ENCODE results near the gene SPIN1. TPM values are rescaled to one million over a fixed set of nuclear protein-coding genes. Genes with fewer than 3 reads are reported as not detected.
A peak's percentile ranks its signal among the peaks of the same experiment; 100 is the strongest.

SPIN1 gene
- total RNA-seq, 1 experiment from 2014 or later: 46.2 TPM

GRCh38 chr9:88523056-88523455 is 134.8 kb downstream of the SPIN1 start:
- Histone ChIP-seq H4K20me1 (ENCODE audit: low read length) (no peaks in the 10 kb centered on the region), H3K4me3 (ENCODE audit: low read length) (no peak overlapping the region), H3K36me3 (ENCODE audit: low read depth, low read length) (no peaks in the 10 kb centered on the region), H3K4me2 (ENCODE audit: low read length) (no peak overlapping the region), H3K9ac (ENCODE audit: low read length) (no peak overlapping the region), H3K9me2 (replicated peaks; ENCODE audit: low read length) (no peaks in the 10 kb centered on the region), H3K9me3 (ENCODE audit: low read length) (no peaks in the 10 kb centered on the region), H3K27me3 (ENCODE audit: low read length) (no peaks in the 10 kb centered on the region), H3K4me1 (ENCODE audit: insufficient read depth, low read length) (peaks cover 8% of the 10 kb centered on the region), H3F3A (ENCODE audit: low read length, unreplicated experiment) (no peaks in the 10 kb centered on the region), H2AFZ (ENCODE audit: low read length) (no peak overlapping the region), H3K27ac (ENCODE audit: low read length) (no peak overlapping the region), H3K79me2 (ENCODE audit: low read length) (no peaks in the 10 kb centered on the region)
- ATAC-seq (peak; percentile 33; the same call in 1 of the 2 replicates), DNase-seq (peak; percentile 52)
- POLR2A ChIA-PET (ENCODE audit: unreplicated experiment): no interaction called here
- BruUV-seq (replicated peaks): no TSS peak
- CTCF ChIA-PET: no interaction called here
- TF ChIP-seq CTCF (conservative IDR thresholded peaks at IDR 0.05; ENCODE audit: low read depth, low read length) (no peak), EZH2phosphoT487 (IDR thresholded peaks at IDR 0.05; ENCODE audit: borderline replicate concordance, low read length) (no peak), EZH2 (IDR thresholded peaks at IDR 0.05; ENCODE audit: low read length, unreplicated experiment) (no peak)
- intact Hi-C loops (cut with micrococcal nuclease): no loop called here

GRCh38 chr9:88524911-88525310 is 136.7 kb downstream of the SPIN1 start:
- no TSS peak for BruUV-seq (replicated peaks)

More at GRCh38 chr9:88524911-88525310, 136.7 kb downstream of the SPIN1 start:
- no peak overlapping the region for H3K9ac ChIP-seq (ENCODE audit: low read length)
- CTCF ChIA-PET: no interaction called here
- DNase-seq (no peak), ATAC-seq (no peak)
- H3K9me3 ChIP-seq (ENCODE audit: low read length): no peaks in the 10 kb centered on the region
- H4K20me1 ChIP-seq (ENCODE audit: low read length): no peaks in the 10 kb centered on the region
- POLR2A ChIA-PET (ENCODE audit: unreplicated experiment): no interaction called here
- H3K9me2 ChIP-seq (replicated peaks; ENCODE audit: low read length): no peaks in the 10 kb centered on the region
- no peak overlapping the region for H3K4me3 ChIP-seq (ENCODE audit: low read length)
- TF ChIP-seq EZH2 (IDR thresholded peaks at IDR 0.05; ENCODE audit: low read length, unreplicated experiment): no peak
- TF ChIP-seq EZH2phosphoT487 (IDR thresholded peaks at IDR 0.05; ENCODE audit: borderline replicate concordance, low read length): no peak
- no peak for TF ChIP-seq CTCF (conservative IDR thresholded peaks at IDR 0.05; ENCODE audit: low read depth, low read length)
- H2AFZ ChIP-seq (ENCODE audit: low read length): no peak overlapping the region
- intact Hi-C loops (cut with micrococcal nuclease): no loop called here
- H3K4me2 ChIP-seq (ENCODE audit: low read length): no peak overlapping the region
- peaks cover 16% of the 10 kb centered on the region for H3K4me1 ChIP-seq (ENCODE audit: insufficient read depth, low read length)
- no peak overlapping the region for H3K27ac ChIP-seq (ENCODE audit: low read length)
- H3K27me3 ChIP-seq (ENCODE audit: low read length): no peaks in the 10 kb centered on the region
- H3F3A ChIP-seq (ENCODE audit: low read length, unreplicated experiment): no peaks in the 10 kb centered on the region
- H3K79me2 ChIP-seq (ENCODE audit: low read length): no peaks in the 10 kb centered on the region
- no peaks in the 10 kb centered on the region for H3K36me3 ChIP-seq (ENCODE audit: low read depth, low read length)
